T-helper 1 cell treated with Interleukin-12 subunit alpha and Interleukin-12 subunit beta and Interleukin-4 antibody, amounts not matched to agents 30 ng/mL and 1 ng/mL, for 36 hours (primary cell): ENCODE results near the gene DYRK1A. TPM values are rescaled to one million over a fixed set of nuclear protein-coding genes. Genes with fewer than 3 reads are reported as not detected.

Source experiments
- intact Hi-C: fragments of 100-400 bp; cut with micrococcal nuclease; formaldehyde crosslinking; loops from one replicate; pipeline ENCODE4 v1.15.1; 2024
- total RNA-seq: library from RNA; stranded (reverse); gene quantifications from 2 replicates; pipeline ENCODE4 v1.2.3, GENCODE V29; 2022

The DYRK1A gene
- total RNA-seq, 1 donor from 2014 or later: 95.4 TPM

DNA sequence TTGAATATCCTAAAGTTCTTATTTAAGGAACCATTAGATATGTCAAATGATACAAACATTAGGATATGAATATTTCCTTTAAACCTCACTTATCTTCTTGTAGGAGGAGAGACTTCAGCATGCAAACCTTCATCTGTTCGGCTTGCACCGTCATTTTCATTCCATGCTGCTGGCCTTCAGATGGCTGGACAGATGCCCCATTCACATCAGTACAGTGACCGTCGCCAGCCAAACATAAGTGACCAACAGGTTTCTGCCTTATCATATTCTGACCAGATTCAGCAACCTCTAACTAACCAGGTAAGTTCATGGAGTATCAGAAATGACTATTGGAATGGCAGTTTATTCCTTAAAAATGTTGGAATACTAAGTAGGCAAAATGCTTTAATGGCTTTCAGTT is 106.0 kb downstream of the DYRK1A start:
- intact Hi-C loops: no loop called here

DNA sequence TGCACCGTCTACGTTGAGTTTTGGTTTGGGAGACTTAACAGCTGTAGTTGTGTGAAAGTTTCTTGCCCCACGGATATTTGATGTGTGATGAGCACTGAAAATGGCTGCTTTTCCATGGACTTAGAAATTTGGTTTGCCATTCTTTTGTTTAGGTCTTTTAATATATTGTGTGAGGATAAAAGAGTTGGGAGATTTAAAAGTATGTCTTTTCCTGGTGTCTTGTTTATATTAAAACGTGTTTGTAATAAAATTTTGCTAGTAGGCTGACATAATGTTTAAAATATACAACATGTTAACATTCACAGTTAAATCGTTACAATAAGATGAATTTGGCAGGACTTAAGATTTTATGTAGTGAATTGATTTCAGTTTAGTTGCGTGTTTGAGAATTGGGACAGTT is 106.9 kb downstream of the DYRK1A start:
- intact Hi-C loops: no loop called here

DNA sequence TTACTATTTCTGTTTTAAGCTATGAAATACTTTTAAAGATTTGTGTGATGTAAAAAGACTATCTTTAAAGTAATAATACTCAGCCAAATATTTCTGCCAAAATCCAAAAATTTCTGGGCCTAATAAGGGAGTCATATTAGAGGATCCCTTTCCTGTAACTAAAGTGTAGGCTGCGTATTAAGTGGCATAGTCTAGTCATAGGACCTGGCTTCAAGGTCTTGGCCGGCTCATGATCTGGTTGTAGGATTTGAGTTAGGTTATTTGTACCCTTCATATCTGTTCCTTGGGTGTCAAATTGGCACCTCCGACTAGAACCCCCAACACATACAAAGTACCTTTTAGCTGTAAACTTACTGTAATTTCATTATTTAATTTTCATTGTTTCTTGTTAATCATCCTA is 107.8 kb downstream of the DYRK1A start:
- intact Hi-C loops: no loop called here

DNA sequence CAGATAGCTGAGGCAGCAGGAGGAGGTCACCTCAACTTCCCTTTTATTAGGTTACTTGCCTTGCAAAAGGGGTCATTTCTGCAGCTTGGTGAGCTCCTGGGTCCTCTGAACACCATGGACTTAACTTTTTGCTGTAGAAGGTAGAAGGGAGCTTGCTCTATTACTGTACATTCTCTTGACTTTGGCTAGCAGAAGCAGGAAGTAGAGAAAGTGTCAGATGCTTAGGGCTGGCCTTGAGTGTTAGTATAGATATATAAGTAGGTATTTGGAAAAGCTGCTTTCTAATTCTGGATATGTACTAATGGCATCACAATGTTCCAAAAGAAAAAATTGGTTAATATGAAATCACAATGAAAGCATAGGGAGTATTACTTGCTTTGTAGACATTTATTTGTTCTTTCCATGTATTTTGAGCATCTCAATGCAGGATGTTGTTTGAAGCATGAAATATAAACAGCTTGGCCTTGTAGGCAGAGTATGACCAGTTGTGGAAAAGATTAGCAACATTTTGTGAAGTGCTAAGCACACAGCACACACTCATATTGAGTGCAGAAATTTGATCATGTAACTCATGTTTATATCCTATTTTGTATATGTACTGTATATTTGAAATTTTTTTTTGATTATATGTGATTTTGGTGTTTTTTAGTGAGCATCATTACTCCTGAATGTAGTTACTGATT is 108.8 kb downstream of the DYRK1A start:
- intact Hi-C loops: no loop called here

DNA sequence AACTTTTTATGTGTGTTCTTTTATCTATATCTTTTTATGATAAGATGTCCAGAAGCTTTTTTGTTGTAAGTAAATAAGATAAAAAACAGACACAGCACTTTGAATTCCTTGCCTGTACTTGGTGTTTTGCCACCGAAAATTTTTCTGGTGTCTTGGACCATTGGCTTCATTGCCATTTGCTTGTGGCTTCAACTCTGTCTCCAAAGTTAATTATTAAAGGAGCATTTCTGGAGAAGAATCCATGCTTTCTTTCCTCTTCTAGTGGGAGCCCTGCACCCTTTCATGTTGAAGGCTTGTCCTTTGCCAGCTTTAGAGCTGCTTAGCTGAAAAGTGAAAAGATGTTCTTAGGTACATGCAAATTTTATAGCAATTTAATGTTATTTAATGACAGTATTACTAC is 112.2 kb downstream of the DYRK1A start:
- intact Hi-C loops: no loop called here

DNA sequence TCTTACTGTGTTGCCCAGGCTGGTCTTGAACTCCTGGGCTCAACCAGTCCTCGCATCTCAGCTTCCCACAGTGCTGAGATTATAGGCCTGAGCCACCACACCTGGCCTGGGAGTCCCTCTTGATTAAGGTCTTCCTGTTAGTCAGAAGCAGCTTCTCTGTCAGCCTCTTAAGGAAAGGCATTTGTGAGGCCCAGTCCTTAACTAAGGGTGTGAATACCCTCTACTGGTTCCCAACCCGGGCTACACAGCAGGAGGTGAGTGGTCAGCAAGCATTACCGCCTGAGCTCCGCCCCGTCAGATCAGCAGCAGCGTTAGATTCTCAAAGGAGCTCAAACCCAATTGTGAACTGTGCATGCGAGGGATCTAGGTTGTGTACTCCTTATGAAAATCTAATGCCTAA is 117.2 kb downstream of the DYRK1A start:
- intact Hi-C loops: no loop called here

DNA sequence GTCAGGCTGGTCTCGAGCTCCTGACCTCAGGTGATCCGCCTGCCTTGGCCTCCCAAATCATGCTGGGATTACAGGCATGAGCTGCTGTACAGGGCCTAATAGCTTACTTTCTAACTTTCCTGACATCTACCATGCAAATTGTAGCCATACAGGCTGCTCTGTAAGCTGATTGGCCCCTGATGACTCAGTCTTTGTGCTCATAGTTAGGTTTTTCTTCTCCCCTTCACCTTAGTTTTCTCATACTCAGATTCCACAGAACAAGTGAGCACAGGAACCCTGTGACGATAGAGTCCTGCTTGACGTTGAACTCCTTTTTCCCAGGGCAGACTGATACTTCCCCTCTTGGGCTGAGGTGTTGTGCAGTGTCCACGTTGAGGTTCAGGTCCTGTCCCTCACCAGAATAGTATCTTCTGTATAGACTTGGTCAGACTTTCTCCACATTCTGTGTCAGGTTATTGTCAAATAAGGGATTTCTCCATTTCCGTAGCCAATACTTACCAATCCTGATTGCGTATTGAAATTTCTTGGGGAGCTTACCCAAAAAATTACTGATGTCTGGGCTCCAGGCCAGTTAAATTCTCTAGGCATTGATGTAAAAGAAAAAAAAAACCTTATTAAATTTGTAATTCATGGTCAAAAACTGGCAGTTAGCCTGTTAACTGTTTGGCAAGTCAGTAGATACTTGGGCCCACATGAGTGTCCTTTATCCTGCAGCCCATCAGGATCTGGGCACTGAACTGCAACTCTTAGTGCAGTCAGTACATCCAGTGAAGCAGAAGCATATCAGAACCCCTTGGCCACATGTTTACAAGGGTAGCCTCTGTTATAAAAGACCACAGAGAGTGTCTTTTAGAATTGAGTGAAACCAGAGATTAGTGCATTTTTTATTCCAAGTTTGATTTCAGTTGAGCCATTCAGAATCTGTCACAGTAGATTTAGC is 118.2 kb downstream of the DYRK1A start:
- intact Hi-C loops: no loop called here

DNA sequence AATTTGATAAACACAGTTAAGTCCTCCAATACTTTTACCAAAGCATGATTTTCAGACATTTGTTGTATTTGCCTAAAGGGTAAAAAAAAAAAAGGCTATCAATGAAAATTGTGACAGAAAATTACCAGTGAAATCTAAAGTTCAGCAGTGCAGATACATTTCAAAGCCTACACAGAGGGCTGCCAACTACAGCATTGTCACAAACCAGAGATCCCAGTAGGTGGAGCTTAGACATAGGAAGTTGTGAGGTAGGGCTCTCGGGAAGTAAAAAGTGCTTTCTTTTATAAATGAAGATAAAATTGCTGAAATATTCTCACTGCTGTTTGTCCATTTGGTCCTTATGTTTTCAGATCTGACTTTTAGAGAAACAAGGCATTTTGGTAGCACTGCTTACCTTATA is 123.0 kb downstream of the DYRK1A start:
- intact Hi-C loops: no loop called here

DNA sequence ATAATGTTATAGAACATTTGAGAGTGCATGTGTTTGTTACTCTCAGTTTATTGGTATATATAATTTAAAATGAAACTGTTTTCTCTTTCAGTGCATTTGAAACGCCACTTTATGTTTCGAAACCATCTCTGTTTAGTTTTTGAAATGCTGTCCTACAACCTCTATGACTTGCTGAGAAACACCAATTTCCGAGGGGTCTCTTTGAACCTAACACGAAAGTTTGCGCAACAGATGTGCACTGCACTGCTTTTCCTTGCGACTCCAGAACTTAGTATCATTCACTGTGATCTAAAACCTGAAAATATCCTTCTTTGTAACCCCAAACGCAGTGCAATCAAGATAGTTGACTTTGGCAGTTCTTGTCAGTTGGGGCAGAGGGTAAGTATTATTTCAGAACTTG is 123.5 kb downstream of the DYRK1A start:
- intact Hi-C loops: no loop called here

DNA sequence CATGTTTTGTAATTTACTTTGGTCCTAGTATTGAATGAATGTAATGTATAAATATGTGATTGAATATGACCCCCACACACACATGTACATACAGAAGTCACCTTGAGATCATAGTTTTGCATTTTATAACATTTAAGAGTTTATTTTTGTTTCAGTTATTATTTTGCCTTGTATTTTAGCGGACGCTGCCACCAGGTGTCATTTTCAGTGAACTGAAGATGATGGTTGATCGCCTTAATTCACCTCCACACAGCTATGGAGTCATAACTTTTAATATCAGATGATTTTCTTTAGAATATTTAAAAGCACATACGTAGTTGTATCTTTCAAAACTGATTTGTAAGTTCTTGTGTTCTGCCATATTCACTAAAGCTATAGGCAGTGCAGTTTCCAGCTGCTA is 130.4 kb downstream of the DYRK1A start:
- intact Hi-C loops: loop anchor here (2.0 kb wide), 1 partner anchor 330 kb away; no protein-coding TSS in a partner anchor

DNA sequence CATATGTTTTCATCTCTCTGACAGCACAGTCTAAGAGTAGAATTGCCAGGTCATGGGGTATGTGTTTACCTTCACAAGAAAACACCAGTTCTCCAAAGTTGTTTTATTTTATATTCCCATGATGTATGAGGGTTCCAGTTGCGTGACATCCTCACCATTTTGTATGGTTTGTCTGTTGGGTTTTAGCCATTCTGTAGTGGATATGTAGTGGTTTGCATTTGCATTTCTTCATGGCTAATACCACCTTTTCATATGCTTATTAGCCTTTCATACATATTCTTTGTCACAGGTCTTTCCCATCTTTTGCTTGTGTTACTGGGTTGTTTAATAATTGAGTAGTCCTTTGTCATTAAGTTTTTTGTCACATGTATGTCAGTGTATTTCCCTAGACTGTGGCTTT is 132.1 kb downstream of the DYRK1A start:
- intact Hi-C loops: no loop called here

DNA sequence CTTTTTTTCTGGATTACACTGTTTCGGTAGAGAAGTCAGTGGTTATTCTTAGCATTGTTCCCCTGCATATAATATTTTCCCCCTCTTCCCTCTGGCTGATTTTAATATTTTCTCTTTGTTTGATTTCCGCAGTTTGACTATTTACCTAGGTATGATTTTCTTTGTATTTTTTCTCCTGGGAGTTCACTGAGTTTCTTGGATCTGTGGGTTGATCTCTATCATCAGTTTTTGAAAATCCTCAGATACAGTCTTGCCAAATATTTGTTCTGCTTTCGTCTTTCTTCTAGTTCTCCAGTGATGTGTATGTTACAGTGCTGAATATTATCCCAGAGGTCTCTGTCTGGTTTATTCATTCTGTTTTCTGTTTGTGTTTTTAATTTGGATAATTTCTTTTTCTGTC is 136.4 kb downstream of the DYRK1A start:
- intact Hi-C loops: loop anchor here (5.0 kb wide), 2 partner anchors 41 to 59 kb away; no protein-coding TSS in a partner anchor

DNA sequence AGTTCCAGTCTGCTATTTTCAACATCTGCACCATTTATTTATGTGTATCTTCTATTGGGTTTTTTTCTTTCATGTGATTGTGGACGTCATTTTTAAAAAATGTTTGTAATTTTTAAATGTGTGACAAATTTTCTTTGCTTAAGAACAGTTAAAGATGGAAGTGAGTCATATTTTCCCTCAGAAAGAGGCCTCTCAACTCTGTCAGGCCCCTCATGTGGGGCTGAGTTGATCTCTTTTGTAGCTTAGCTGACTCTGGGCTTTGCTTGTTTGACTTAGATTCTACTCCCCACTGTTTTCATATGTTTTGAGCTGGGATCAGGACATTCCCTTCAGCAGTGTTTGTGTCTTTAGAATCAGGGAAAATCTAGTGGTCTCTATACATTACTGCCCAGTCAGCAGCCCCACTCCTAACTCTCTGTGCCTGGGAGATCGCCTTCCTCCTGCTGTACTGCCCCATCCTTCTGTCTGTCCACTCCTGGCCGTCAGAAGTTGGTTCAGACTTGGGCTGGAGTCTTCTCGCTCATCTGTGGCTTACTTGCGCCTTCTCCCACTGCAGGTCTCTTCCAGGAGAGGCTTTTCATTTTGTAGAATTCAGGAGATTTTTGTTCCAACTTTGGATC is 137.4 kb downstream of the DYRK1A start:
- intact Hi-C loops: loop anchor here (5.0 kb wide), 2 partner anchors 42 to 58 kb away; no protein-coding TSS in a partner anchor

DNA sequence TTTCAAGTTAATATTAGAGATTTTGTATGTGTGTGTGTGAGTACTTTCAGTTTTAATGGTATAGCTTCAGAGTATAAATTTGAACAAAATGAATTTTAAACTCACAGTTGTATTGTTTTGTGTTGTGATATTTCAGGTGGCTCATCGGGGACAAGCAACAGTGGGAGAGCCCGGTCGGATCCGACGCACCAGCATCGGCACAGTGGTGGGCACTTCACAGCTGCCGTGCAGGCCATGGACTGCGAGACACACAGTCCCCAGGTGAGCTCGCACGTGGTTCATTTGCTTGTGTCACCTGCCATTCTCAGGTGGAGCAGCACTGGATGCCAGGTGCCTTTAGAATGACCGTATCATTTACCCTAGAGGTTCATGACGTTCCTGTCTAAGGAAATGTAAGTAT is 139.4 kb downstream of the DYRK1A start:
- intact Hi-C loops: no loop called here

DNA sequence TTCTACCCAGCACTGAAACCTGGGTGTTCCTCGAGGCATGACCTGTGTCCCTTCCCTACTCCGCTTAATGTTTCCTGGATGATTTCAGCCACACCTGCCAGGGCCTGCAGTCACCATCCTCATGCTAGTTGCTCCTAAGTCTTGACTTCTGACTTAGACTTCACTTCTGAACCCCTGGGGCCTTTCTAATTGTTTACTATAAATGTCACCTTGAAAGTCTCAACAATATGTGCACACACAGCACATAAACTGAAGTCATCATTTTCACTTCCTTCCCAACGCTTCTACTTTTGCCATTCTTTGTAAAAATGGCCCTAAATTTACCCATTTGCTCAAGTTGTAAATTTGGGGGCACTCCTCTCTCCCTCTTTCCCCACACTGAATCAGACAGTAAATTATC is 141.1 kb downstream of the DYRK1A start:
- intact Hi-C loops: no loop called here

DNA sequence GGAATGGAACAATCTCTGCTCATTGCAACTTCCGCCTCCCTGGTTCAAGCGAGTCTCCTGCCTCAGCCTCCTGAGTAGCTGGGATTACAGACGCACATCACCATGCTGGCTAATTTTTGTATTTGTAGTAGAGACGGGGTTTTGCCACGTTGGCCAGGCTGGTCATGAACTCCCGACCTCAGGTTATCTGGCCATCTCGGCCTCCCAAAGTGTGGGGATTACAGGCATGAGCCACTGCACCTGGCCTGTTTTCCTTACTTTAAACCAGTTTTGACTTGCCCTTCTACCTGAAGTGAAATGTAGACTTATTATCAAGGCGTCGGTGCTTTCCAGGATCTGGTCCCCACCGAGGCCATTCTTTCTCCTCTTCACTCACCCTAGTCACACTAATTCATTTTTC is 141.8 kb downstream of the DYRK1A start:
- intact Hi-C loops: no loop called here

DNA sequence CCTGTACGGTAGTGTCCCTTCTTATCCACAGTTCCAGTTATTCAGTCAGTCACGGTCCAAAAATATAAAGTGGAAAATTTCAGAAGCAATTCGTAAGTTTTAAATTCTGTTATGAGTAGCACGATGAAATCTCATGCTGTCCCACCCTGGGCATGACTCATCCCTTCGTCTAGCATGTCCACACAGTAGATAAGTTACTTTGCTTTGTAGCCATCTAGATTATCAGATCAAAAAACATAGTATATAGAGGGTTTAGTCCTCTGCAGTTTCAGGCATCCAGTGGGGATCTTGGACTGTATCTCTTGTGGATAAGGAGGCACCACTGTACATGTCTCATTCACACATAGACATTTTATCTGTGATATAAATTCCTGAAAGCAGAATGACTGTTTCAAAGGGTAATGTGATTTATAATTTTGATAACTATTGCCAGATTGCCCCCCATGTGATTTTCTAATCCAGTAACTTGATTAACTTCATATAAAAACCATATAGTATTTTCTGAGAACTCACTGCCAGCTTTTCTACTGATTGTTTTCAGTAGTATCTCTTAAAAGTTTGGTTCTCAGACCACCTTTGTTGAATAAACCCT is 143.3 kb downstream of the DYRK1A start:
- intact Hi-C loops: no loop called here

DNA sequence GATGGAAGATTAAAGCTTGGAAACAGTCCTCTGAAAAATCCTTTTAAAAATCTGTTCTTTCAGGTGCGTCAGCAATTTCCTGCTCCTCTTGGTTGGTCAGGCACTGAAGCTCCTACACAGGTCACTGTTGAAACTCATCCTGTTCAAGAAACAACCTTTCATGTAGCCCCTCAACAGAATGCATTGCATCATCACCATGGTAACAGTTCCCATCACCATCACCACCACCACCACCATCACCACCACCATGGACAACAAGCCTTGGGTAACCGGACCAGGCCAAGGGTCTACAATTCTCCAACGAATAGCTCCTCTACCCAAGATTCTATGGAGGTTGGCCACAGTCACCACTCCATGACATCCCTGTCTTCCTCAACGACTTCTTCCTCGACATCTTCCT is 145.3 kb downstream of the DYRK1A start:
- intact Hi-C loops: no loop called here

DNA sequence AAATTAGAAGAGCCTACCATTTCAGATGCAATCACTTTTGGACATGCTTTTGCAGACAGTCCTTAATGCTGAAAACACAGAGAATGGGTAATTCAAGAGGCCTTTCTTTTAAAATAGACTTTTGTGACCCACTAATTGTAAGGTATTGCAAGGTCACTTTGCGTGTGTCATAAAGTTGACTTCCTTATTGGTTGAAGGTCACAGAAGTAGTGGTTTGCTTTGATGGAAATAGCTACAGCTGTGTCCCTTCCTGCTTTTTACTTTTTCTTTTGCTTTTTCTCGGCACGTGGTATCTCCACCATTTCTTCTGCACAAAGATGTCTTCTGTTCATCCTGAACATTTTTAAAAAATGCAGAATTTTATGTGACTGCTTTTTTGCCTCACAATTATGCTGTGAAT is 146.8 kb downstream of the DYRK1A start:
- intact Hi-C loops: no loop called here

DNA sequence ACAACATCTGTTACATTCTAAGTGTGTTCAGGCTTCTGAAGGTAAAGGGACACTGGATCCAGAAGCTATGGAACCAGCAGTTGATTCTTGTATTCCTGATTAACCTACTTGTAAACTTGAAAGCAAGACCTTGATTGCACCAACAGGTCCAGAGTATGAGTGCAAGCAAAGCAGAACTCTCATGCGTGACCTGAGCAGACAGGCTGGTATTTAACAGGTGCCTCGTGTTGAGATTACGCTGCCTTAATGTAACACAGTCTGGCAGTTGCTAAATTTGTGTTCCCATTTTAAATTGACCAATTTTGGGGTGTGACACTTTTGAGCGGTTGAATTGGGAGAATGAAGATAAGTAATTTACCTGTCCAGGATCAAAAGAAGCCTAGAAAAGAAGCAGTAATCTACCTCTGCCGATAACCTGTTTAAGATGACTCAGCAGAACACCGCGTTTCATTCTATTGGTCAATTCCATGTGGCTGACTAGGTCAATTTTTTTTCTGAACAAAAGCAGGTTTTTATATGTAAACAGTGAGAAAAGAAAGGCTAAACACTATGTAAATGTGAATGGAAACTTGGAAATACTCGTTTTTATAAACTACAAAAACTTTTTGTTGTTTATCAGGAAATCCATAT is 147.6 kb downstream of the DYRK1A start:
- intact Hi-C loops: no loop called here

DNA sequence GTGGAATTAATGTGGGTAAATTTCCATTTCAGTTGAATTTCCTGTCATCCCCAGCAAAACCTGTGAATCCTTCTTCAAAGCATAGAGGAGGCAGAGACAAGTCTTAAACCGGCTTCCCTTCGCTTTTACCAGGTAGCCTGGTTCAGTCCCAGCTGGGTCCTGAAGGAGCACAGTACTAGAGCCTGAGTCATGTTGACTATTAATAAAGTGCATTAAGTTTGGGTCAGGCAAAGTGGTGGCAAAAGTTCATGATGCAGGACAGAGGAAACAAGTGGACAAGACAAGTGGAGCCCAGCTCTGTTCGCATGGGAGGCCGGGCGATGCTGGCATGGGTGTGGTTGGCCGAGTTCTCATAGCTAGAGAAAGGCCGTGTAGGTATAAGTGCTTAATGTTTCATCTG is 150.4 kb downstream of the DYRK1A start:
- intact Hi-C loops: no loop called here
